Panc1 (cell line): ENCODE data around the gene TSR3. TPM values are rescaled to one million over a fixed set of nuclear protein-coding genes. Genes with fewer than 3 reads are reported as not detected.

ENCODE experiments used
- ATAC-seq: fragments of 200-7000 bp; cut with Tn5 transposase; 2 replicates; pipeline ENCODE4 v1.9.1; 2020; ENCODE audit warnings: mild to moderate bottlenecking, moderate library complexity
- BruUV-seq: library from RNA; stranded (reverse); fragments of 400-500 nt; replicated peaks from 2 replicates; lab custom pipeline; 2021; lab: Mats Ljungman, UMichigan
- CTCF ChIA-PET: fragments of 300-600 bp; sonication (Branson Sonifier 250); formaldehyde crosslinking; loops from one replicate; lab custom pipeline; 2022; ENCODE audit warnings: antibody characterized with exemption; lab: Charles Lee
- POLR2A ChIA-PET: fragments of 300-600 bp; sonication (Branson Sonifier 250); formaldehyde crosslinking; loops from one replicate; lab custom pipeline; 2022; ENCODE audit warnings: antibody characterized with exemption; lab: Charles Lee
- DNase-seq: peaks from one replicate; pipeline ENCODE4 v3.0.0-alpha.2; 2010; ENCODE audit warnings: low read depth, low spot score
- H3K27ac ChIP-seq: 2 replicates; pipeline ENCODE4 v1.5.1; 2011; ENCODE audit warnings: mild to moderate bottlenecking, low read length, inconsistent platforms
- H3K27me3 ChIP-seq: fragments of 200-500 bp; sonication (Bioruptor generic); 2 replicates; pipeline ENCODE4 v1.6.0; 2014; ENCODE audit warnings: low read length, inconsistent platforms; ENCODE audit not compliant: control insufficient read depth, insufficient read depth
- H3K36me3 ChIP-seq: fragments of 200-500 bp; sonication (Bioruptor generic); 2 replicates; pipeline ENCODE4 v1.5.1; 2014; ENCODE audit warnings: inconsistent platforms, mild to moderate bottlenecking, low read length, moderate library complexity; ENCODE audit not compliant: control insufficient read depth, insufficient read depth
- H3K4me1 ChIP-seq: 2 replicates; pipeline ENCODE4 v1.5.1; 2011; ENCODE audit warnings: inconsistent platforms, mild to moderate bottlenecking, low read length, moderate library complexity; ENCODE audit not compliant: control insufficient read depth, insufficient read depth
- H3K4me3 ChIP-seq, 2 experiments: 2 replicates each; pipeline ENCODE4 v1.5.1; 2011 to 2012; ENCODE audit warnings: low read depth in 2 of 2, low read length in 2 of 2, mild to moderate bottlenecking in 2 of 2, inconsistent platforms in 1 of 2, moderate library complexity in 1 of 2
- H3K9me3 ChIP-seq: fragments of 200-500 bp; sonication (Bioruptor generic); 2 replicates; pipeline ENCODE4 v1.5.1; 2014; ENCODE audit warnings: low read depth, mild to moderate bottlenecking, inconsistent platforms, low read length, moderate library complexity; ENCODE audit not compliant: control insufficient read depth, insufficient read depth
- CTCF ChIP-seq: fragments of 450-650 bp; IDR thresholded peaks from 2 replicates; pipeline ENCODE4 v1.5.1; 2017; ENCODE audit warnings: mild to moderate bottlenecking
- POLR2AphosphoS5 ChIP-seq: IDR thresholded peaks from 2 replicates; pipeline ENCODE4 v1.6.1; 2012; ENCODE audit warnings: mild to moderate bottlenecking, low read depth, low read length, moderate library complexity
- REST ChIP-seq, 2 experiments: IDR thresholded peaks; 2 replicates each; pipeline ENCODE4 v1.6.1; 2011 to 2012; ENCODE audit warnings: low read depth in 2 of 2, control low read depth in 1 of 2, low read length in 1 of 2, mild to moderate bottlenecking in 1 of 2, moderate library complexity in 1 of 2; ENCODE audit not compliant: insufficient read depth in 1 of 2
- SIN3A ChIP-seq: IDR thresholded peaks from 2 replicates; pipeline ENCODE4 v1.6.1; 2012; ENCODE audit warnings: low read depth, mild to moderate bottlenecking, low read length, moderate library complexity, borderline replicate concordance; ENCODE audit not compliant: insufficient read depth
- TCF7L2 ChIP-seq: IDR thresholded peaks from 2 replicates; pipeline ENCODE4 v1.6.1; 2011; ENCODE audit warnings: mild to moderate bottlenecking, low read depth, low read length, inconsistent platforms
- in situ Hi-C: cut with HindIII; loops from 2 replicates; pipeline ENCODE4 v1.10.0; 2016; ENCODE audit warnings: low sequenced_read_pairs, low pct_unique_long_range_greater_than_20kb
- intact Hi-C: fragments of 100-400 bp; cut with micrococcal nuclease; formaldehyde crosslinking; loops from one replicate; pipeline ENCODE4 v1.10.0; 2022; ENCODE audit not compliant: unreplicated experiment
- total RNA-seq: library from RNA; stranded (reverse); gene quantifications from one replicate; pipeline ENCODE4 v1.2.1, GENCODE V29; 2021; ENCODE audit not compliant: unreplicated experiment

The TSR3 gene
- total RNA-seq, 1 experiment from 2014 or later: 89.7 TPM

- ChIA-PET CTCF (interaction anchor here (1.4 kb wide), 1 partner anchor 32 kb away, joined by 6 read pairs; no protein-coding TSS in a partner anchor), POLR2A (no interaction called here)
- TF ChIP-seq CTCF (no peak), POLR2AphosphoS5 (no peak), SIN3A (no peak), TCF7L2 (no peak), REST (IDR thresholded peaks at IDR 0.05; ENCODE audit: insufficient read depth in 1 of 2, low read depth in 2 of 2, low read length in 1 of 2) (no peak)
- no peaks in the 10 kb centered on the region for H3K9me3 ChIP-seq
- no peaks in the 10 kb centered on the region for H3K27me3 ChIP-seq
- H3K4me3 ChIP-seq: no peak overlapping the region
- H3K4me1 ChIP-seq: peaks cover 12% of the 10 kb centered on the region; the same call in 1 of the 2 replicates
- intact Hi-C loops (no loop called here), in situ Hi-C loops (no loop called here)
- DNase-seq (no peak), ATAC-seq (no peak)
- 0 out of 2 replicates have a peak overlapping the region, but pooled peaks have one; percentile 23 for H3K27ac ChIP-seq
- TSS peak; percentile 83 for BruUV-seq
- H3K36me3 ChIP-seq: peaks cover 6% of the 10 kb centered on the region
Observed at GRCh38 chr16:1362807-1363206, 11.1 kb upstream of the TSR3 start.

GRCh38 chr16:1361685-1362360 lies 10.1 kb upstream of the TSR3 start:
- ATAC-seq (no peak), DNase-seq (no peak)
- TF ChIP-seq TCF7L2 (no peak), SIN3A (no peak), POLR2AphosphoS5 (no peak), REST (IDR thresholded peaks at IDR 0.05; ENCODE audit: insufficient read depth in 1 of 2, low read depth in 2 of 2, low read length in 1 of 2) (no peak), CTCF (no peak)
- H3K27ac ChIP-seq: no peak overlapping the region
- peaks cover 20% of the 10 kb centered on the region for H3K4me1 ChIP-seq
- BruUV-seq: no TSS peak
- CTCF ChIA-PET: no interaction called here
- POLR2A ChIA-PET: interaction anchor here (0.7 kb wide), 2 partner anchors 17 to 47 kb away, joined by 13 to 15 read pairs; no protein-coding TSS in a partner anchor
- H3K27me3 ChIP-seq: no peaks in the 10 kb centered on the region
- H3K4me3 ChIP-seq: no peak overlapping the region
- H3K36me3 ChIP-seq: peaks cover 6% of the 10 kb centered on the region
- in situ Hi-C loops (no loop called here), intact Hi-C loops (no loop called here)
- no peaks in the 10 kb centered on the region for H3K9me3 ChIP-seq
